ENCODE data around the gene SETBP1. TPM values are rescaled to one million over a fixed set of nuclear protein-coding genes. Genes with fewer than 3 reads are reported as not detected.

Gene SETBP1
- total RNA-seq, 1 donor from 2014 or later = 12.4 TPM

GRCh38 chr18:44816477-44816876 is 135.8 kb downstream of the SETBP1 start:
- Mint-ChIP-seq H3K27ac (ENCODE audit: unreplicated experiment) (no peak overlapping the region), H3K27me3 (ENCODE audit: low read depth, unreplicated experiment) (no peaks in the 10 kb centered on the region), H3K9me3 (ENCODE audit: unreplicated experiment) (no peaks in the 10 kb centered on the region), H3K4me3 (ENCODE audit: unreplicated experiment) (no peak overlapping the region), H3K4me1 (ENCODE audit: low read depth, unreplicated experiment) (peaks cover 11% of the 10 kb centered on the region), H3K36me3 (ENCODE audit: low read depth, unreplicated experiment) (peaks cover 3% of the 10 kb centered on the region)
- H3K9me3 ChIP-seq (ENCODE audit: insufficient read depth, low read depth, low read length) = no peaks in the 10 kb centered on the region
- no peak overlapping the region for H3K27ac ChIP-seq (ENCODE audit: low read depth, low read length)
- H4K20me1 ChIP-seq (ENCODE audit: insufficient read depth, low read length) = no peaks in the 10 kb centered on the region
- TF ChIP-seq EZH2 (IDR thresholded peaks at IDR 0.05; ENCODE audit: insufficient read depth, low read length) = no peak
- no peak for TF ChIP-seq CTCF (IDR thresholded peaks at IDR 0.05; ENCODE audit: insufficient read depth, low read depth, low read length)
- no peaks in the 10 kb centered on the region for H3K79me2 ChIP-seq (ENCODE audit: insufficient read depth, low read length)
- no peaks in the 10 kb centered on the region for H3K4me1 ChIP-seq (ENCODE audit: insufficient read depth, low read length)
- H3K9ac ChIP-seq (ENCODE audit: low read length) = no peak overlapping the region
- H3K36me3 ChIP-seq (ENCODE audit: insufficient read depth, low read length) = no peaks in the 10 kb centered on the region
- no peaks in the 10 kb centered on the region for H3K27me3 ChIP-seq (ENCODE audit: insufficient read depth, low read length)
- FAIRE-seq (no peak), DNase-seq (ENCODE audit: low read depth) (no peak)
- H2AFZ ChIP-seq (ENCODE audit: low read depth, low read length) = no peak overlapping the region
- H3K4me3 ChIP-seq (ENCODE audit: insufficient read depth, low read depth, low read length) = no peak overlapping the region
- no peak overlapping the region for H3K4me2 ChIP-seq (ENCODE audit: low read length)

- no peak for DNase-seq (ENCODE audit: low read depth)
- Mint-ChIP-seq H3K27me3 (ENCODE audit: low read depth, unreplicated experiment) (no peaks in the 10 kb centered on the region), H3K36me3 (ENCODE audit: low read depth, unreplicated experiment) (peaks cover 4% of the 10 kb centered on the region), H3K4me3 (ENCODE audit: unreplicated experiment) (no peak overlapping the region), H3K4me1 (ENCODE audit: low read depth, unreplicated experiment) (peaks cover 9% of the 10 kb centered on the region), H3K27ac (ENCODE audit: unreplicated experiment) (no peak overlapping the region), H3K9me3 (ENCODE audit: unreplicated experiment) (no peaks in the 10 kb centered on the region)
- no peak for TF ChIP-seq CTCF (IDR thresholded peaks at IDR 0.05; ENCODE audit: insufficient read depth, low read depth, low read length)
- no peak for TF ChIP-seq EZH2 (IDR thresholded peaks at IDR 0.05; ENCODE audit: insufficient read depth, low read length)
- no peaks in the 10 kb centered on the region for H3K4me1 ChIP-seq (ENCODE audit: insufficient read depth, low read length)
- H2AFZ ChIP-seq (ENCODE audit: low read depth, low read length) = no peak overlapping the region
- no peak overlapping the region for H3K4me2 ChIP-seq (ENCODE audit: low read length)
- H3K9ac ChIP-seq (ENCODE audit: low read length) = no peak overlapping the region
- H3K27me3 ChIP-seq (ENCODE audit: insufficient read depth, low read length) = no peaks in the 10 kb centered on the region
- no peaks in the 10 kb centered on the region for H4K20me1 ChIP-seq (ENCODE audit: insufficient read depth, low read length)
- H3K9me3 ChIP-seq (ENCODE audit: insufficient read depth, low read depth, low read length) = no peaks in the 10 kb centered on the region
- no peaks in the 10 kb centered on the region for H3K79me2 ChIP-seq (ENCODE audit: insufficient read depth, low read length)
- no peak overlapping the region for H3K27ac ChIP-seq (ENCODE audit: low read depth, low read length)
- FAIRE-seq = no peak
- H3K4me3 ChIP-seq (ENCODE audit: insufficient read depth, low read depth, low read length) = no peak overlapping the region
- H3K36me3 ChIP-seq (ENCODE audit: insufficient read depth, low read length) = no peaks in the 10 kb centered on the region
These were observed 137.3 kb downstream of the SETBP1 start for GRCh38 chr18:44817831-44818473.

- Histone ChIP-seq H3K4me3 (ENCODE audit: insufficient read depth, low read depth, low read length) (no peak overlapping the region), H3K4me2 (ENCODE audit: low read length) (no peak overlapping the region), H2AFZ (ENCODE audit: low read depth, low read length) (no peak overlapping the region), H3K9ac (ENCODE audit: low read length) (no peak overlapping the region), H3K27me3 (ENCODE audit: insufficient read depth, low read length) (no peaks in the 10 kb centered on the region), H3K9me3 (ENCODE audit: insufficient read depth, low read depth, low read length) (no peaks in the 10 kb centered on the region), H3K79me2 (ENCODE audit: insufficient read depth, low read length) (no peaks in the 10 kb centered on the region), H3K36me3 (ENCODE audit: insufficient read depth, low read length) (no peaks in the 10 kb centered on the region), H4K20me1 (ENCODE audit: insufficient read depth, low read length) (no peaks in the 10 kb centered on the region), H3K27ac (ENCODE audit: low read depth, low read length) (no peak overlapping the region), H3K4me1 (ENCODE audit: insufficient read depth, low read length) (peaks cover 6% of the 10 kb centered on the region)
- TF ChIP-seq EZH2 (IDR thresholded peaks at IDR 0.05; ENCODE audit: insufficient read depth, low read length) (no peak), CTCF (IDR thresholded peaks at IDR 0.05; ENCODE audit: insufficient read depth, low read depth, low read length) (no peak)
- no peak overlapping the region for H3K4me3 Mint-ChIP-seq (ENCODE audit: unreplicated experiment)
- FAIRE-seq = no peak
- peaks cover 4% of the 10 kb centered on the region for H3K36me3 Mint-ChIP-seq (ENCODE audit: low read depth, unreplicated experiment)
- no peaks in the 10 kb centered on the region for H3K9me3 Mint-ChIP-seq (ENCODE audit: unreplicated experiment)
- H3K4me1 Mint-ChIP-seq (ENCODE audit: low read depth, unreplicated experiment) = peaks cover 14% of the 10 kb centered on the region
- no peak overlapping the region for H3K27ac Mint-ChIP-seq (ENCODE audit: unreplicated experiment)
- H3K27me3 Mint-ChIP-seq (ENCODE audit: low read depth, unreplicated experiment) = no peaks in the 10 kb centered on the region
- DNase-seq (ENCODE audit: low read depth) = no peak
These were observed 138.1 kb downstream of the SETBP1 start for GRCh38 chr18:44818668-44819403.

All from astrocyte (in vitro differentiated cells and primary cell).